Measurements from ENCODE around the gene ZMIZ1.

ZMIZ1 gene

DNA sequence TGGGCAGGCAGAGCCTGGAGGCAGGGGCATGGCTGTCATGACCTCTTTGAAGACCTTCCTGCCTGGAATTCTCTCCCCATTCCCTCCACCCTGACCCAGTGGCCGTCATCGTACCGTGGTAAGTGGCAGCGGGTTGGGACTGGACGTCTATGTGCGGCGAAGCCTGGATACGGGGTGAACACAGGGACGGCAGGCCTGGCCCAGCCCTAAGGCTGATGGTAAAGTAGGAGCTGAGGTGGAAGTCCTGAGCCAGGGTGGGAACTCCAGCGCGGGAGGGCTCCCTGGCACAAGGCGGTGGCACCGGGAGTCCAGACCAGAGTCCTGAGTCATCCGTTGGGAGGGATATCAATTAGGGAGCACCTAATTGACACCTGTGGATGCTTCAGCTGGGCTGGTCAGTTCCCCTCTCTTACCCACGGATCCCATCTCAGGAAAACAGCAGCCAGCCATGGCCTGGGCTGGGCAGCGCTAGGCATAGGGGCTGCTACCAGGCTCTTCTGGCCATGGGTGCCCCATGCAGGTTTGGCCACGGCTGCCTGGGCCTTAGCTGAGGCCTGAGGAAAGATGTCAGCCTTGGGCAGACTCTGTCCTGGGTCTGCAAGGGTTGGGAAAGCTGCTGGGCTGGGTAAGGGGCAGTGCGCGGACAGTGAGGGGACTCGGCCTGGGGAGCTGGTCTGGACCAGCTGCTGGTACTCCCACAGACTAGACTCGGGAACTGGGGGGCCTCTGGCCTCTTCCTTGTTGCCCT is 281.8 kb downstream of the ZMIZ1 start:
- H3K27me3 ChIP-seq (ENCODE audit: control insufficient read depth, insufficient read depth, low read length): no peaks in the 10 kb centered on the region
- peaks cover 56% of the 10 kb centered on the region for H3K36me3 ChIP-seq (ENCODE audit: control insufficient read depth, low read depth, low read length)
- H3K9ac ChIP-seq (ENCODE audit: low read length): no peak overlapping the region
- no peaks in the 10 kb centered on the region for H3K9me3 ChIP-seq (ENCODE audit: control insufficient read depth, low read depth, low read length)
- H3K4me3 ChIP-seq (ENCODE audit: low read length): no peak overlapping the region
- peaks cover 8% of the 10 kb centered on the region for H3K4me1 ChIP-seq (ENCODE audit: control insufficient read depth, low read depth, low read length)
- no peak overlapping the region for H3K27ac ChIP-seq (ENCODE audit: low read length)

- no peaks in the 10 kb centered on the region for H3K9me3 ChIP-seq (ENCODE audit: control insufficient read depth, low read depth, low read length)
- no peak overlapping the region for H3K9ac ChIP-seq (ENCODE audit: low read length)
- peaks cover 56% of the 10 kb centered on the region for H3K36me3 ChIP-seq (ENCODE audit: control insufficient read depth, low read depth, low read length)
- H3K4me1 ChIP-seq (ENCODE audit: control insufficient read depth, low read depth, low read length): peaks cover 8% of the 10 kb centered on the region
- H3K4me3 ChIP-seq (ENCODE audit: low read length): no peak overlapping the region
- no peak overlapping the region for H3K27ac ChIP-seq (ENCODE audit: low read length)
- no peaks in the 10 kb centered on the region for H3K27me3 ChIP-seq (ENCODE audit: control insufficient read depth, insufficient read depth, low read length)
Measured at GRCh38 chr10:79351332-79351731, 282.6 kb downstream of the ZMIZ1 start.

- Histone ChIP-seq H3K27ac (ENCODE audit: low read length) (no peak overlapping the region), H3K9ac (ENCODE audit: low read length) (no peak overlapping the region), H3K36me3 (ENCODE audit: control insufficient read depth, low read depth, low read length) (peaks cover 56% of the 10 kb centered on the region), H3K27me3 (ENCODE audit: control insufficient read depth, insufficient read depth, low read length) (no peaks in the 10 kb centered on the region), H3K4me3 (ENCODE audit: low read length) (no peak overlapping the region), H3K9me3 (ENCODE audit: control insufficient read depth, low read depth, low read length) (no peaks in the 10 kb centered on the region), H3K4me1 (ENCODE audit: control insufficient read depth, low read depth, low read length) (no peaks in the 10 kb centered on the region)
Measured at GRCh38 chr10:79352035-79352877, 283.5 kb downstream of the ZMIZ1 start.

GRCh38 chr10:79353000-79353406 is 284.2 kb downstream of the ZMIZ1 start:
- H3K4me3 ChIP-seq (ENCODE audit: low read length): no peak overlapping the region
- peaks cover 56% of the 10 kb centered on the region for H3K36me3 ChIP-seq (ENCODE audit: control insufficient read depth, low read depth, low read length)
- H3K9ac ChIP-seq (ENCODE audit: low read length): no peak overlapping the region
- no peaks in the 10 kb centered on the region for H3K4me1 ChIP-seq (ENCODE audit: control insufficient read depth, low read depth, low read length)
- H3K27me3 ChIP-seq (ENCODE audit: control insufficient read depth, insufficient read depth, low read length): no peaks in the 10 kb centered on the region
- no peak overlapping the region for H3K27ac ChIP-seq (ENCODE audit: low read length)
- H3K9me3 ChIP-seq (ENCODE audit: control insufficient read depth, low read depth, low read length): no peaks in the 10 kb centered on the region

DNA sequence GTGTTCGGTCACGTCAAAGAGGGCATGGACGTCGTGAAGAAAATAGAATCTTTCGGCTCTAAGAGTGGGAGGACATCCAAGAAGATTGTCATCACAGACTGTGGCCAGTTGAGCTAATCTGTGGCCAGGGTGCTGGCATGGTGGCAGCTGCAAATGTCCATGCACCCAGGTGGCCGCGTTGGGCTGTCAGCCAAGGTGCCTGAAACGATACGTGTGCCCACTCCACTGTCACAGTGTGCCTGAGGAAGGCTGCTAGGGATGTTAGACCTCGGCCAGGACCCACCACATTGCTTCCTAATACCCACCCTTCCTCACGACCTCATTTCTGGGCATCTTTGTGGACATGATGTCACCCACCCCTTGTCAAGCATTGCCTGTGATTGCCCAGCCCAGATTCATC is 285.0 kb downstream of the ZMIZ1 start:
- Histone ChIP-seq H3K27ac (ENCODE audit: low read length) (no peak overlapping the region), H3K27me3 (ENCODE audit: control insufficient read depth, insufficient read depth, low read length) (no peaks in the 10 kb centered on the region), H3K36me3 (ENCODE audit: control insufficient read depth, low read depth, low read length) (peaks cover 56% of the 10 kb centered on the region), H3K9ac (ENCODE audit: low read length) (no peak overlapping the region), H3K4me1 (ENCODE audit: control insufficient read depth, low read depth, low read length) (no peaks in the 10 kb centered on the region), H3K4me3 (ENCODE audit: low read length) (no peak overlapping the region), H3K9me3 (ENCODE audit: control insufficient read depth, low read depth, low read length) (no peaks in the 10 kb centered on the region)

GRCh38 chr10:79354141-79354540 is 285.4 kb downstream of the ZMIZ1 start:
- Histone ChIP-seq H3K9ac (ENCODE audit: low read length) (no peak overlapping the region), H3K36me3 (ENCODE audit: control insufficient read depth, low read depth, low read length) (peaks cover 54% of the 10 kb centered on the region), H3K9me3 (ENCODE audit: control insufficient read depth, low read depth, low read length) (no peaks in the 10 kb centered on the region), H3K4me1 (ENCODE audit: control insufficient read depth, low read depth, low read length) (no peaks in the 10 kb centered on the region), H3K27ac (ENCODE audit: low read length) (no peak overlapping the region), H3K4me3 (ENCODE audit: low read length) (no peak overlapping the region), H3K27me3 (ENCODE audit: control insufficient read depth, insufficient read depth, low read length) (no peaks in the 10 kb centered on the region)

DNA sequence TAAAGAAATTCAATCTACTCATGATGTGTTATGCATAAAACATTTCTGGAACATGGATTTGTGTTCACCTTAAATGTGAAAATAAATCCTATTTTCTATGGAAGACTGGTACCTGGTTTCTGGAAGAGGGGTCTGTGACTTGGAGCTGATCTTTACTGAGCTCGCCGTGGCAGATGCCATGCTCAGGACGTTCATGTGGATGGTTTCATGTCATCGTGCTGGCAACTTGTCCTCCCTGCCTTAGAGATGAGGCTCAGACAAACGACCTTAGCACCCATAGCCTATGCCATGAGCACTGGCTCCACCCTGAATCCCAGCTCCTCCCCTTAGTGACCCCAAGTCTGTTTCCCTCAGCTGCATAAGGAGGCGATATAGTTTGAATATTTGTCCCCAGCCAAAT is 285.8 kb downstream of the ZMIZ1 start:
- H3K9me3 ChIP-seq (ENCODE audit: control insufficient read depth, low read depth, low read length): no peaks in the 10 kb centered on the region
- H3K36me3 ChIP-seq (ENCODE audit: control insufficient read depth, low read depth, low read length): peaks cover 50% of the 10 kb centered on the region
- no peak overlapping the region for H3K9ac ChIP-seq (ENCODE audit: low read length)
- no peaks in the 10 kb centered on the region for H3K4me1 ChIP-seq (ENCODE audit: control insufficient read depth, low read depth, low read length)
- no peaks in the 10 kb centered on the region for H3K27me3 ChIP-seq (ENCODE audit: control insufficient read depth, insufficient read depth, low read length)
- no peak overlapping the region for H3K27ac ChIP-seq (ENCODE audit: low read length)
- no peak overlapping the region for H3K4me3 ChIP-seq (ENCODE audit: low read length)

DNA sequence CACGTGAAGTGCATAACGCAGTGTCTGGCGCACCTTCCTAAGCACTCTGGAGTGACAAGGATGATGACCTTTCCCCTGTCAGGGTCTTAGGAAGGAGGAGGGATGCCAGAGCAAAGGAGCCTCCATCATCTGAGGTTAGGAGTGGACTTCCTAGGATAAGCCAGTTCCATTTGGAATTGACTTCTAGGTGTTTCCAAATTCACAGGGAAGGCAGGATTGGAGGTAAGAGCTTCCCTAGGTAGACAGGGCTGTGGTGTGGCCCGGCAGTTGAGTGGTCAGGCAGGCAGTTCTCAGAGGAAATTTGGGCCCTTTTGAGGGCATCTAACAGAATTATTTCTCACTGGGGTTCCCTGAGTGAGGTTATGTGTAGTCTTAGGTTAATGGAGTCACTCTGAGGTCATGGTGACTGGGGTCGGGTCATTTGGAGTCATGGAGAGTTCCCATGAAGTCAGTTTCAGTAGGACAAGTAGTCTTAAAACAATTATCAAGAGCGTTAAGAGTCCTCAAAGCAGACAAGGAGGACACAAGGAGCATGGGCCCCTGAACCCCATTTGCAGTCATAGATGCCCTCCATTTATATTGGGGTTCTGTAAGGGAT is 286.8 kb downstream of the ZMIZ1 start:
- Histone ChIP-seq H3K27me3 (ENCODE audit: control insufficient read depth, insufficient read depth, low read length) (no peaks in the 10 kb centered on the region), H3K9ac (ENCODE audit: low read length) (no peak overlapping the region), H3K36me3 (ENCODE audit: control insufficient read depth, low read depth, low read length) (peaks cover 41% of the 10 kb centered on the region), H3K9me3 (ENCODE audit: control insufficient read depth, low read depth, low read length) (no peaks in the 10 kb centered on the region), H3K4me3 (ENCODE audit: low read length) (no peak overlapping the region), H3K4me1 (ENCODE audit: control insufficient read depth, low read depth, low read length) (no peaks in the 10 kb centered on the region), H3K27ac (ENCODE audit: low read length) (no peak overlapping the region)

GRCh38 chr10:79356104-79356503 is 287.3 kb downstream of the ZMIZ1 start:
- no peaks in the 10 kb centered on the region for H3K4me1 ChIP-seq (ENCODE audit: control insufficient read depth, low read depth, low read length)
- no peak overlapping the region for H3K9ac ChIP-seq (ENCODE audit: low read length)
- H3K9me3 ChIP-seq (ENCODE audit: control insufficient read depth, low read depth, low read length): no peaks in the 10 kb centered on the region
- H3K4me3 ChIP-seq (ENCODE audit: low read length): no peak overlapping the region
- H3K27me3 ChIP-seq (ENCODE audit: control insufficient read depth, insufficient read depth, low read length): no peaks in the 10 kb centered on the region
- no peak overlapping the region for H3K27ac ChIP-seq (ENCODE audit: low read length)
- H3K36me3 ChIP-seq (ENCODE audit: control insufficient read depth, low read depth, low read length): peaks cover 36% of the 10 kb centered on the region

GRCh38 chr10:79357180-79357579 is 288.4 kb downstream of the ZMIZ1 start:
- Histone ChIP-seq H3K4me1 (ENCODE audit: control insufficient read depth, low read depth, low read length) (no peaks in the 10 kb centered on the region), H3K4me3 (ENCODE audit: low read length) (no peak overlapping the region), H3K27ac (ENCODE audit: low read length) (no peak overlapping the region), H3K9ac (ENCODE audit: low read length) (no peak overlapping the region), H3K27me3 (ENCODE audit: control insufficient read depth, insufficient read depth, low read length) (no peaks in the 10 kb centered on the region), H3K9me3 (ENCODE audit: control insufficient read depth, low read depth, low read length) (no peaks in the 10 kb centered on the region), H3K36me3 (ENCODE audit: control insufficient read depth, low read depth, low read length) (peaks cover 28% of the 10 kb centered on the region)

GRCh38 chr10:79358811-79359210 is 290.0 kb downstream of the ZMIZ1 start:
- Histone ChIP-seq H3K27ac (ENCODE audit: low read length) (no peak overlapping the region), H3K9ac (ENCODE audit: low read length) (no peak overlapping the region), H3K27me3 (ENCODE audit: control insufficient read depth, insufficient read depth, low read length) (no peaks in the 10 kb centered on the region), H3K9me3 (ENCODE audit: control insufficient read depth, low read depth, low read length) (no peaks in the 10 kb centered on the region), H3K4me3 (ENCODE audit: low read length) (no peak overlapping the region), H3K4me1 (ENCODE audit: control insufficient read depth, low read depth, low read length) (no peaks in the 10 kb centered on the region), H3K36me3 (ENCODE audit: control insufficient read depth, low read depth, low read length) (peaks cover 11% of the 10 kb centered on the region)
